DOHH2 (cell line): Measurements from ENCODE around the gene ARHGAP44.

Experiments used
- H3F3A ChIP-seq: fragments of 200-600 bp; sonication (generic), shearing (Covaris generic); 2 replicates; pipeline ENCODE4 v1.6.0; 2016; ENCODE audit warnings: antibody characterized with exemption, mild to moderate bottlenecking; ENCODE audit not compliant: control insufficient read depth, insufficient read depth
- H3K27ac ChIP-seq: fragments of 200-600 bp; sonication (generic); 2 replicates; pipeline ENCODE4 v1.5.1; 2014; ENCODE audit warnings: low read depth, mild to moderate bottlenecking, low read length, moderate library complexity
- H3K27me3 ChIP-seq: fragments of 200-600 bp; sonication (generic); 2 replicates; pipeline ENCODE4 v1.6.1; 2014; ENCODE audit warnings: mild to moderate bottlenecking, low read length, mixed read lengths; ENCODE audit not compliant: control insufficient read depth
- H3K36me3 ChIP-seq: fragments of 200-600 bp; sonication (generic); 2 replicates; pipeline ENCODE4 v1.6.1; 2014; ENCODE audit warnings: mild to moderate bottlenecking, low read length, moderate library complexity, mixed read lengths; ENCODE audit not compliant: control insufficient read depth
- H3K4me1 ChIP-seq: fragments of 200-600 bp; sonication (generic); 2 replicates; pipeline ENCODE4 v1.6.1; 2014; ENCODE audit warnings: mild to moderate bottlenecking, low read length, mixed read lengths; ENCODE audit not compliant: control insufficient read depth
- H3K4me2 ChIP-seq: fragments of 200-600 bp; sonication (generic); 2 replicates; pipeline ENCODE4 v1.6.0; 2014; ENCODE audit warnings: mild to moderate bottlenecking, low read length, moderate library complexity
- H3K4me3 ChIP-seq: fragments of 200-600 bp; sonication (generic); 2 replicates; pipeline ENCODE4 v1.5.1; 2014; ENCODE audit warnings: mild to moderate bottlenecking, low read length, mixed read lengths
- H3K79me2 ChIP-seq: fragments of 200-600 bp; sonication (generic); 2 replicates; pipeline ENCODE4 v1.6.1; 2014; ENCODE audit warnings: mild to moderate bottlenecking, low read length, mixed read lengths; ENCODE audit not compliant: control insufficient read depth
- H3K9me2 ChIP-seq: fragments of 200-600 bp; sonication (generic); replicated peaks from 2 replicates; pipeline ENCODE4 v1.6.1; 2014; ENCODE audit warnings: mild to moderate bottlenecking, low read length, mixed read lengths; ENCODE audit not compliant: control insufficient read depth
- H3K9me3 ChIP-seq: fragments of 200-600 bp; sonication (generic); 2 replicates; pipeline ENCODE4 v1.6.1; 2014; ENCODE audit warnings: antibody characterized with exemption, low read length, mixed read lengths; ENCODE audit not compliant: control insufficient read depth, insufficient read depth
- H4K20me1 ChIP-seq: fragments of 200-600 bp; sonication (generic); 2 replicates; pipeline ENCODE4 v1.6.0; 2014; ENCODE audit warnings: low read depth, mild to moderate bottlenecking, antibody characterized with exemption, low read length, moderate library complexity; ENCODE audit not compliant: control insufficient read depth, insufficient read depth
- CTCF ChIP-seq: fragments of 200-600 bp; sonication (generic); IDR thresholded peaks from one replicate; pipeline ENCODE4 v1.5.1; 2014; ENCODE audit warnings: antibody characterized with exemption, mild to moderate bottlenecking, low read depth, low read length; ENCODE audit not compliant: poor library complexity, severe bottlenecking
- EZH2phosphoT487 ChIP-seq: fragments of 200-600 bp; sonication (generic); IDR thresholded peaks from 2 replicates; pipeline ENCODE4 v1.6.1; 2017; ENCODE audit warnings: borderline replicate concordance, mild to moderate bottlenecking, antibody characterized with exemption, low read length, moderate library complexity, mixed read lengths

Gene ARHGAP44

GRCh38 chr17:12830777-12831247, 41.5 kb downstream of the ARHGAP44 start:
- H3K27ac ChIP-seq = no peak overlapping the region
- no peaks in the 10 kb centered on the region for H3K36me3 ChIP-seq
- H3K4me1 ChIP-seq = no peaks in the 10 kb centered on the region
- H3K4me3 ChIP-seq = no peak overlapping the region
- H3K27me3 ChIP-seq = no peaks in the 10 kb centered on the region
- H3K79me2 ChIP-seq = no peaks in the 10 kb centered on the region
- no peak overlapping the region for H3K4me2 ChIP-seq
- H3F3A ChIP-seq = no peaks in the 10 kb centered on the region
- H3K9me3 ChIP-seq = peaks cover 13% of the 10 kb centered on the region
- H3K9me2 ChIP-seq = no peaks in the 10 kb centered on the region
- no peaks in the 10 kb centered on the region for H4K20me1 ChIP-seq
- TF ChIP-seq EZH2phosphoT487 = no peak
- no peak for TF ChIP-seq CTCF

- Histone ChIP-seq H3K9me2 (no peaks in the 10 kb centered on the region), H3K27me3 (no peaks in the 10 kb centered on the region), H3K9me3 (peaks cover 13% of the 10 kb centered on the region), H3K79me2 (no peaks in the 10 kb centered on the region), H3K36me3 (no peaks in the 10 kb centered on the region), H3K4me1 (no peaks in the 10 kb centered on the region), H4K20me1 (no peaks in the 10 kb centered on the region), H3K27ac (no peak overlapping the region), H3K4me3 (no peak overlapping the region), H3K4me2 (no peak overlapping the region), H3F3A (no peaks in the 10 kb centered on the region)
- TF ChIP-seq EZH2phosphoT487 (no peak), CTCF (no peak)
These were observed 42.5 kb downstream of the ARHGAP44 start for GRCh38 chr17:12831839-12832238.

GRCh38 chr17:12839042-12839441, 49.7 kb downstream of the ARHGAP44 start:
- H3K79me2 ChIP-seq = no peaks in the 10 kb centered on the region
- no peaks in the 10 kb centered on the region for H3K9me3 ChIP-seq
- TF ChIP-seq EZH2phosphoT487 = no peak
- no peak for TF ChIP-seq CTCF
- no peaks in the 10 kb centered on the region for H3K9me2 ChIP-seq
- H3K4me2 ChIP-seq = no peak overlapping the region
- no peaks in the 10 kb centered on the region for H3K36me3 ChIP-seq
- no peaks in the 10 kb centered on the region for H3K27me3 ChIP-seq
- H3K4me1 ChIP-seq = no peaks in the 10 kb centered on the region
- H3K27ac ChIP-seq = no peak overlapping the region
- no peaks in the 10 kb centered on the region for H4K20me1 ChIP-seq
- no peak overlapping the region for H3K4me3 ChIP-seq
- H3F3A ChIP-seq = no peaks in the 10 kb centered on the region
